HG02610 (cell line): ENCODE data around the gene KIAA0408.
A peak's percentile ranks its signal among the peaks of the same experiment; 100 is the strongest.
"Not testable (repeated sequence)": the region's sequence is repeated elsewhere in the genome, so short reads cannot be mapped to it uniquely, and the experiment has no call there.

Experiments
- ATAC-seq: cut with Tn5 transposase; IDR thresholded peaks from one replicate; pipeline ENCODE4 v1.9.1; 2021; ENCODE audit warnings: mild to moderate bottlenecking, moderate library complexity; ENCODE audit not compliant: unreplicated experiment

The KIAA0408 gene

DNA sequence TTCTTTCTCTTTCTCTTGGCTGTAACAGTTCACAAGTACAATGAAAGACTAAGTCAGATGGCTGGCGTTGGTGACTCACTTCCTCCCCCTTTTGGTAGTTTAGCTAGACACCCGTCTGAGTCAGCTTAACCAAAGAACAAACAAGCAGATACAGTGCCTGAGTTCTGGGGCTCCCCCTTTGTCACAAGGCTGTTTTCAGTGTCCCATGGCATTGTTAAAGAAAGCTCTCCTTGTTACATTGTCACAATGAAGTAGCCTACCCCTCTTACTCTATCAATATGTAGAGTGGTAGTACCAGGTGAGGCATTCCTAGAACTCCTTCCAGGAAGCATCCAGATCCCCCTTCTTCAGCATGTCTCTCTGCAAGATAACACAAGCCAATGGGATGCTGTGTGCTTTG is 38.6 kb downstream of the KIAA0408 start:
- ATAC-seq = peak; percentile 100

DNA sequence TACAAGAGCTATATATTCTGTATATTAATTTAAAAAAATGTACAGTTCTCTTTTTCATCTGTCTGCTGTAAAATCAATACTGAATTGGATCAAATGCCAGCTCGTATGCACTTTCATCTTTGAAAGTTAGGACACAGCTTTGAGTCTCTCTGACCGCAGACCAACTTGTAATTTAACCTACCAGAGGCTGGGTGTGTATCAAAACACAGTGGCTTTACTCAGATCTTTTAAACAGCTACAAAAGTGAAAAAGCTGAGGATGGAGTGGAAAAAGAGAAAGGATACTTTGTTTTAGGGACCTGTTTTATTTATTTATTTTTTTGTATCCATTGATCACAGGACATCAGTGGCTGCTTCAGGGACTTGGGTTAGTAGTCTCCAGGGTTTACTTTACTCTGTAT is 44.1 kb downstream of the KIAA0408 start:
- ATAC-seq = no peak

DNA sequence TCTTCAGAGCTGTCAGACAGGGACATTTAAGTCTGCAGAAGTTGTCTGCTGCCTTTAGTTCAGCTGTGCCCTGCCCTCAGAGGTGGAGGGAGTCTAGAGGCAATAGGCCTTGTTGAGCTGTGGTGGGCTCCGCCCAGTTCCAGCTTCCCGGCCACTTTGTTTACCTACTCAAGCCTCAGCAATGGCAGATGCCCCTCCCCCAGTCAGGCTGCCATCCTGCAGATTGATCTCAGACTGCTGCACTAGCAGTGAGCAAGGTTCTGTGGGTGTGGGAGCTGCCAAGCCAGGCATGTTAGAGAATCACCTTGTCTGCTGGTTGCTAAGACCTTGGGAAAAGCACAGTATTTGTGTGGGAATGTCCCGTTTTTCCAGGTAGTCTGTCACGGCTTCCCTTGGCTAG is 46.1 kb downstream of the KIAA0408 start:
- ATAC-seq = not testable (repeated sequence)

DNA sequence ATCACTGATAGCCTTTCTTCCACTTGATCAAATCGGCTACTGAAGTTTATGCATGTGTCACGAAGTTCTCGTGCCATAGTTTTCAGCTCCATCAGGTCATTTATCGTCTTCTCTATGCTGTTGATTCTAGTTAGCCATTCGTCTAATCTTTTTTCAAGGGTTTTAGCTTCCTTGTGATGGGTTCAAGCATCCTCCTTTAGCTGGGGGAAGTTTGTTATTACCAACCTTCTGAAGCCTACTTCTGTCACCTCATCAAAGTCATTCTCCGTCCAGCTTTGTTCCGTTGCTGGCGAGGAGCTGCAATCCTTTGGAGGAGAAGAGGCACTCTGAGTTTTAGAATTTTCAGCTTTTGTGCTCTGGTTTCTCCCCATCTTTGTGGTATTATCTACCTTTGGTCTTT is 47.2 kb downstream of the KIAA0408 start:
- ATAC-seq = not testable (repeated sequence)
